Stimulated activated CD4-positive, alpha-beta T cell treated with anti-CD3 and anti-CD28 coated beads, Interleukin-12 subunit alpha, Interleukin-12 subunit beta, amount 100 ng/mL, for 24 hours (primary cell): ENCODE measurements around the gene TRAIP.
"Not testable (repeated sequence)": the region's sequence is repeated elsewhere in the genome, so short reads cannot be mapped to it uniquely, and the experiment has no call there.

Source experiments
- DNase-seq, 2 experiments: peaks; one replicate each; pipeline ENCODE4 v3.0.0-alpha.2; 2020; ENCODE audit warnings: low read depth in 2 of 2

TRAIP gene

DNA sequence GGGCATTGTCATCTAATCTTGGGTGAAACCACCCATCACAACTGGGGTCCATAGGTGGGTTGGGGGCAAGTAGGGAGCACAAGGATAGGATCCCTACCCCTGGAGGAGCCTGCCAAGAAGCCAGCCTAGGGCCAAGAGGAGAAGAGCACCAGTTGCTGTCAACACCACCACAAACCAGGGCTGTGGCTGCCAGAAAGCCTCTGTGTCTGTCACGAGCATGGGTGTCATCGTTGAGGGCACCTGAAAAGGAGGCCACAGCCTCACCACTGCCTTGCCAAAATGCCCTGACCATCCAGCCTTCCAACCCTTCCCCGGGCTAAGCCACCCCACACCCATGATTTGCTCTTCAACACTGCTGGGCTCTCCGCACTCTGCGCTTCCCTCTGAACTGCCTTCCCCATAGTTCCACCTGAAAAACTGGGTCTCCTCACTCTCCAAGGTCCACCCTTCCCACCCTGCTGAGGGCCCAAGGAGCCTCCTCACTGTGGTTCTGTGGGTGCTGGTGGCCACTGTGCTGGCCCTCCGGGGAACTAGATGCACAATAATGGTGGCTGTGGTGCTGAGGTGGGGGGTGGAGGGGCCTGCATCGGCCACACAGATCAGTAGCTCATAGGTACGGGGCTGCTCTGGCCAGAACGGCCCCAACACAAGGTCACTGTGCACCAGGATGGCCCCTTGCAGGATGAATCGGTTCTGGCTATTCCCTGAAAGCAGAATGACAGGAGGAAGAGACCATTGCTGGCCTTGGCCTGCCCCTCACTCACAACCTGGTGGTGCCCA, 63.8 kb downstream of the TRAIP start:
- DNase-seq, result no peak

DNA sequence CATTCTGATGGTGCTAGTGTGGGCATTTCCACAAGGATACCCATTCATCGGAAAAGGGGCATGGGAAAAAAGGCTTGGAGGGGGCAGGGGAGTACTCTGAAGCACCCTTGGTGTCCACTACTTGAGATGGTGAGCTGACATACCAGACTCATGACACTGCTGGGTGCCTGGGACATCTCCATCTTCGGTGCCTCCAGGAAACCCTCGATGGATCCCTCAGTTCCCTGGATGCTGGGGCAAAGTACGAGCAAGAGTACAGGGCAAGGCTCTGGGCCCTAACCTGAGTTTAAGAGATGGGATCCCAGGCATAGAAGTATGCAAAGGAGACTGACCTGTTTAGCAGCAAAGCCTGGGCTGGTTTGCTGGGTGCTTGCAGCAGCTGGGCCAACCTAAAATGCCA, 64.8 kb downstream of the TRAIP start:
- no peak for DNase-seq

DNA sequence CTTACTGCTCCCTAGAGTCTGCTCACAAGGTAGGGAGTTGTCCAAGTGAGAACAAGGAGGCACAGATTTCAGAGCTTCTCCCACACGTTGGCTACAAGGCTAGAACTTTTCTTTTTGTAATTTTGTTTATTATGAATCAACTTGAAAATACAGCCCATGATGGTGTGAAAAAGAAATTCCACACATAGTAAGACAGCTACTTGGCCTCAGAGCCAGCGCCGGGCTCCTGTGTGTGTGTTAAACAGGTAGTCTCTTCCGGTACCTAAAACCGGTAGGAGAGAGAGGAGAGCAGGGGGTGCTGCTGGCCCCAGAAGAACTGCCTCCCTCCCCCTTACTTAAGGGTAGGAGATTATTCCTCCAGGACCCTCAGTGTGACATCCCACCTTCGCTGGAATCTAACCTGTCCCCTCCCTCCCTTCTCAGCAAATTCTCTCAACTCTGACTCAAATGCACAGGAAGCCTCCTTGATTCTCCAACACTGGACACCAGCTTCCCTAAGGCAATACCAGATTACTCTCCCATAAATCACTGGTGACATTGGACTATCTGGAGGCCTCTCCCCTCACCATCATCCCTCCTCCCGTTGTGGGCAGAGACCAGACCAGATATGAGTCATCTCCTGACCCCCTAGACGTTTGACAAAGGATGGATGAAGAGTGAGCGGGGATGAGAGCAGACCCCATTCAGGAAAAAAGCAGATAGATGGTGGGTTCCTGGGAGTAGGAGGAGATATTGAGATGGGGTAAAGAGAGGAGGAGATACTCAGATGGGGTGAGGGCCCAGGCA, 65.5 kb downstream of the TRAIP start:
- DNase-seq, result no peak

DNA sequence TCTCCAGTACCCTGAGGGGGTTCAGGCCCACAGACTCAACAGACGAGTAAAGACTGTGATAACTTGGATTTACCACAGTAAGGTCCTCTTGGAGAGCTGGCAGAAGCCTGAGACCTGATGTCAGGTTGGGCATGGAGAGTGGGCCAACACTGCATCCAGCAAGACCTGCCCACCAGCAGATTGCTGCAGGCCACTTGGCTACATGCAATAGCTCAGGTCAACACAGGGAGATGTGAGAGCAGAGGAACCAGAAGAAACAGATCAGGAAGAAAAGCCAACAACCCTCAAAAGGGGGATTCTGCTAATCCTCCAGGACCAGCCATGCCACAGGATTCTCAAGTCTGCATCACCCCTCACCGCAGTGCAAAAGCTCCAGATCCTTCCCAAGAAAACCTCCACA, 68.3 kb downstream of the TRAIP start:
- DNase-seq, result no peak

DNA sequence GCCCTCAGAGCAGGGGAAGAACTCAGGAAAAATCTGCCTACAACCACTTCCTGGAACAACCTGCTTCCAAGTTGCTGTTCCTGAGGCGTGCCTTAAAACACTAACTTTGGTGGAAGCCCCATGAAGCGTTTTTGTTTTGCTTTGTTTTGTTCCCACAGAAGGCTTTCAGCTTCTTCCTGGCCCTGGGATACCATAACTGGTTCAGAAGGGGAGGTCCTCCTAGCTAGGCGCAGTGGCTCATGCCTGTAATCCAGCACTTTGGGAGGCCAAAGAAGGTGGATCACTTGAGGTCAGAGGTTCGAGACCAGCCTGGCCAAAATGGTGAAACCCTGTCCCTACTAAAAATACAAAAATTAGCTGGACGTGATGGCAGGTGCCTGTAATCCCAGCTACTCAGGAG, 68.8 kb downstream of the TRAIP start:
- no peak for DNase-seq

DNA sequence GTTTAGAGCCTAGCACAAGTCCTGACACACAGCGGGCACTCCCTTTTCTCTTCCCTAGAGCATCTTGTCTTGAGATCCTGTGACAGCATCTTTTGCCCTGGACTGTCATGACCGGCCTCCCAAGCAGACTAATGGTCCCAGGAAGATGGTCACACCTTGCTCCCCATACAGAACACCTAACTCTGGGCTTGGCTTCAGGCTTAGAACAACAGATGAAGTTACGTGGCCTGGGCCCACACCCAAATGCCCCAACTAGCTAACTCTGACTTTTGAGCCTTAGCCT, 69.2 kb downstream of the TRAIP start:
- no peak for DNase-seq

DNA sequence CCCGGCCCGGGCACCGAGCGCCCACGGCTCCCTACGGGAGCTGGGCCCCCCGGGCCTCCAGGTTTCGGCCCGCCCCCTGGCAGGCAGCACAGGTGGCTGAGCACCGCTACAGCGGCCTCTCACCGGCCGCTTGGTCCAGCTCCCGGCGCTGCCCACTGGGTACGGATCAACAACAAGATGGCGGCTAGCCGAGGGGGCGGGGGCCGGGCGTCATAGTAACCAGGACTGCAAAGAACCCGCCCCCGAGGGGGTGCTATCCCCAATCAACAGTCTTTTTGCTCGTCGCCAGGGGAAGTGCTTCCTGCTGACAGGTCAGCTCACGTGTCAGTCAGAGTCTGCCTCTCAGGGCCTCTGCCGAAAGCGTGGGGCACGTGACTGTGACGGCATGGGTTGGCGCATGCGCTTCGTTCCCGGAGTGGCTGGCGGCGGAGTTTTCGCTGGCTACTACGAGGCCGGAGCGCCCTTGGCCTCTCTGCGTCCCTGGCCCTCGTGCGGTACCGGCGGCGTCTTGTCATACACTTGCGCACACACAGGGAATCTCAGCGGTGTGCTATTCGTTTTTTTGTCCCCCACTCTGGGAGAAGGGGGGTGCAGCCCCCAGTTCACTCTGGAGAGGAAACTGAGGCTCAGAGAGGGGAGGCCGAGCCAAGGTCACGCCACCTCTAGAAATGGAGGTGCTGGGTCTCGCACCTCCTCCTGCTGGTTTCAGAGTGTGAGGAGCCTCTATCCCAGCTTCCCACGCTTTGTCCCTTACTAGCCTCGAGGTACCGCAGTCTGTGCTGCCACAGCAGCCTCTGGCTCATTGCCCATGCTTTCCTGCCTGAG, 69.8 kb downstream of the TRAIP start, which contains the start of gene IP6K1:
Gene IP6K1 (minus strand): TSS at position 186 of the 825 bp plus-strand sequence. CDS start 38,502 bp downstream, outside the sequence.
- DNase-seq, result peak; percentile 98 to 100

DNA sequence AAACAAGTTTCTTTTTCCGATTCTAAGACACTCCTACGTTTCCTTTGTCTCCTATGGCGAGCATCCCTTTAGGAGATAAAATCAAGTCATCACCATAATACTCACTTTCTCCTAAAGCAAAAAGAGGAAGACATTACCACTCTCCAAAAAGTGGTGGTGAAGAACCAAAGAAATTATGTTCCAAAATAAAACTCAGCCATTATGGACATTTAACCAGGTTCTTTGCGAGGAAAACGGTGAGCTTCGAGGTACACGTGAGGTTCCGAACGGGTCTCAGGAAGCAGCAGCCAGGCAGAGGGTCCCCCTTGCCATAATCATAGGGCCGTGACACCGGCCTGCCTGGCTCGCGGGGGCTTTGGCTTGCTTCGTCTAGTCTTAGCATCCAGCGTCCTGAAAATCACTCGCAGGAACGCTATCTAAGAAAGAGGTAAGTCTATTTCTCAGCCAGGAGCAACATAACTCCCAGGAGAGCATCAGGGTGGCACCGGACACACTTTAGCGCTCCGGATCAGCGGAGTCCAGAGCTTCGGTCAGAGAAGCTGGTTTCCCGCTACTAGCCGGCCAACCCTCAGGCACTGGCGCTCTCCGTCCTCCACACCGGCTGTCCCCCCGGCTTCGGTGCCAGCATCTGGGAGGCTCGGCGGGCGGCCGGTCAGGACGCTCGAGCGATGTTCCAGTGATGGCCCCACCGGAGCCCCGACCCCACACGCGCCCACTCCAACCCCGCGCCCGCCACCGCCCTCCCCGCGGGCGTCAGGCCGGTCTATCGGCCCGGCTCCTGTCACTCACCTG, 70.6 kb downstream of the TRAIP start:
- DNase-seq, result no peak

DNA sequence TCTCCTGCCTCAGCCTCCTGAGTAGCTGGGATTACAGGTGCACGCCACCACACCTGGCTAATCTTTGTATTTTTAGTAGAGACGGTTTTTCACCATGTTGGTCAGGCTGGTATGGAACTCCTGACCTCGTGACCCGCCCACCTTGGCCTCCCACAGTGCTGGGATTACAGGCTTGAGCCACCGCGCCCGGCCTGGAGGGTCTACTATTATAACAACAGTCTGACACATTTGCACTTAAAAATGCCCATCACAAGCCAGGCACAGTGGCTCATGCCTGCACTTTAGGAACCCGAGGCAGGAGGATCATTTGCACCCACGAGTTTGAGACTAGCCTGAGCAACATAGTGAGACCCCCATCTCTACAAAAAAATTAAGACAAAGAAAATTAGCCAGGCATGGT, 74.1 kb downstream of the TRAIP start:
- DNase-seq, result not testable (repeated sequence)

DNA sequence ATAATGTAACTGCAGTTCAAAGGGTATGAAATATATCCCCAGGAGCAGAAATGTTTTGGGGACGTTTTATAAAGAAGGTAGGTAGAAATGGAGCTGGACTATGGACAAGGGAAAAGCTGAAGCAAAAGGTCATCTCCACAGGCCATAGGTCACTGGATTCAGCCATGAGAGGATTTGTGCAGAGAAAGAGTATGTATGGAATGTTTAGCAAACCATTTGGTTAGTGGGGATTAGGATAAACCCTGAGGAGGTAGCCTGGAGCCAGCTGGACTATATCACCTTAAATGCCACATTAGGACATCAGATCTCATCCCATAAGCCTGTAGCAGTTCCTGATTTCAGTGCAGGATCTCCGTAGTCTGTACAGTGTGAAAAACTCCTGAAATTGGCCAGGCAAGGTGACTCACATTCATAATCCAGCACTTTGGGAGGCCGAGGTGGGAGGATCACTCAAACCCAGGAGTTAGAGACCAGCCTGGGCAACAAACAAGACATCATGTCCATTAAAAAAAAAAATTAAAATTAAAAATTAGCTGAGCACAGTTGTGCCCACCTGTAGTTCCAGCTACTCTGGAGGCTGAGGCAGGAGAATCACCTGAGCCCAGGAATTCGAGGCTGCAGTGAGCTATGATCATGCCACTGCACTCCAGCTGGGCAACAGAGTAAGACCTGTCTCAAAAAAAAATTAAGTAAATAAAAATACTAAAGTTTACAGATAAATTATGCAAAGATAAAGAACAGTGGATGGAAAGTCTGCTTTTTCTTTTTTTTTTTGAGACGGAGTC, 74.8 kb downstream of the TRAIP start:
- no peak for DNase-seq

DNA sequence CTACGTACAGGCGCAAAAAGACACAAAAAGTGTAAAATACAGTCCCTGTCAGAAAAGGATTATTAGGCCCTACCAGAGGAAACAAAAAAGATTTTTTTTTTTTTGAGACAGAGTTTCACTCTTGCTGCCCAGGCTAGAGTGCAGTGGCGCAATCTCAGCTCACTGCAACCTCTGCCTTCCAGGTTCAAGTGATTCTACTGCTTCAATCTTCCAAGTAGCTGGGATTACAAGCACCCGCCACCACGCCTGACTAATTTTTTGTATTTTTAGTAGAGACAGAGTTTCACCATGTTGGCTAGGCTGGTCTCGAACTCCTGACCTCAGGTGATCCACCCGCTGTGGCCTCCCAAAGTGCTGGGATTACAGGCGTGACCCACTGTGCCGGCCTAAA, 75.4 kb downstream of the TRAIP start:
- not testable (repeated sequence) for DNase-seq

DNA sequence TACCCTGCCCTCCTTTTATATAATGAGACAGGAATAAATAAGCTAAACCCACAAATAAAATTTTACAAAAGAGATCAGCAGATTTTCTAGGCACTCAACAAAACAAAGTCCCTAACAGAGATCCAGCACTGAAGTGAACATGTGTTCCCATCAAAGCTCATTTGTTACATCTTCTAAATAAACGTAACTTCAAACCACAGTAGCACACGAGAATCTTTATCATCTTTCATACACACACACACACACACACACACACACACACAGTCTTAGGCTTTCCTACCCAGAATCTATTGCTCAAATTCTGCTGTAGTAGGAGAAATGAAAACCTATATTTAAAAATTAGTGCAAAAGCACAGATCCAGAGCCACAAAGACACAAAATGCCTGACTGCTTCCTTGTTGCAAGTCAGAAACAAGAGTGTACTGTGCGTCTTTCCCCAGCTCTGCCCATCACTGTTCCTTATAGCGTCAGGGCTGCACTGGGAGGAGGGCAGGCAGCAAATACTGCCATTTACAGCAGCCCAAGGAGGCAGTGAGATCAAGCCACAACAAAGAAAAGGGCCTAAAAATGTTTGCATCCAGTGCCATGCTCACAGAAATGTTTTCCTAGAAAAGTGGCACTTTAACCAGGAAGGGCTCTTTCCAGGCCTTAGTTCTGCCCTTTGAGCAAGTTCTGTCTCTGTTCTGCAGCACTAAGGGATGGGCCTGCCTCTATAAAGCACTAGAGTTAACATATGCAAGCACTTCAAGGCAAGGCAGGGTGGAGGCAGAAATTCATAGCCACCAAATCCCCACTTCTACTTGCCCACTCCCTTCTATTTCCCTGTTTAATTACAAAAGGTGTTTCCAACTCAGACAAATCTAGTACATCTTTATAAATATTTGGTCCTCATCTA, 76.0 kb downstream of the TRAIP start:
- DNase-seq, result no peak

DNA sequence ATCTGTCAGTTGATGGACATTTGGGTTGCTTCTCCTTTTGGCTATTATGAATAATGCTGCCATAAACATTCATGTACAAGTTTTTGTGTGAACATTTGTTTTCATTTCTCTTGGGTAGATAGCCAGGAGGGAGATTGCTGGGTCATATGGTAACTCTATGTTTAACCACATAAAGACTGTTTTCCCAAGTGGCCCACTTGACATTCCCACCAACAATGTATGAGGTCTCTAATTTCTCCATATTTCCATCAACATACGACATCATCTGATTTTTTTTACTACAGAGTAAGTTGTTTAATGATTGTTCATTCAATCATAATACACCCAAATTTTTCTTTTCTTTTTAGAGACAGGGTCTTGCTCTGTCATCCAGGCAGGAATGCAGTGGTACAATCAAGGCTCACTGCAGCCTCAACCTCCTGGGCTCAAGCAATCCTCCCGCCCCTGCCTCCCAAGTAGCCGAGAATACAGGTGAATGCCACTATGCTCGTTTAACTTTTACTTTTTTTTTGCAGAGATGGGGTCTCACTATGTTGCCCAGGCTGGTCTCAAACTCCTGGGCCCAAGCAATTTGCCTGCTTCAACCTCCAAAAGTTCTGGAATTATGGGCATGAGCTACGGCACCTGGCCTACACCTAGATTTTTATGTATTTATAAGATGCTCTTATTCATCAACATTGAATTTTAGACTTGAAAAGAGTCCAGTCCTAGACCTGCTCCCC, 76.8 kb downstream of the TRAIP start:
- no peak for DNase-seq
